KBM-7 (cell line): Measurements from ENCODE around the gene STX18.

Experiments
- DNase-seq: peaks from one replicate; pipeline ENCODE4 v3.0.0-alpha.2; 2015
- in situ Hi-C: fragments of 300-500 bp; cut with MboI; formaldehyde crosslinking; loops from 2 replicates; pipeline ENCODE4 v1.14.3; 2020; ENCODE audit warnings: low sequenced_read_pairs, low pct_unique_long_range_greater_than_20kb, mixed read lengths

Gene STX18

DNA sequence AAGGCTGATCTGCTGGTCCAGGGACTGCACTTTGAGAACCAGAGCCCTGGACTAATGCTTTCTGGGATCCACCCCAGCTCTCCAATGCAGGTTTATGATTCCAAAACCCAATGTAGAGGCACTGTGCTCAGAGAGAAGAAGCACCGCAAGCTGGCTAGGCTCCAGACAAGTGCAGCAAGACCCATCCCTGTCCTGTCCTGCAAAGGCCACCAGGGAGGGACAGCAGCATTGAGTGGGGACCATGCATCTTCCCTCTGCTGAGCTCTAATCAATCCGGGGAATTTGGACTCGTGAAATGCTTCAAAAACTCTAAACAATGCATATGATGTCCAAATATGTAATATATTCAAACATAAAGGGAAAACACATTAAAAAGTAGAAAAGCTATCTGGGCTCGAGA, 165.8 kb downstream of the STX18 start:
- no peak for DNase-seq
- in situ Hi-C loops = no loop called here

DNA sequence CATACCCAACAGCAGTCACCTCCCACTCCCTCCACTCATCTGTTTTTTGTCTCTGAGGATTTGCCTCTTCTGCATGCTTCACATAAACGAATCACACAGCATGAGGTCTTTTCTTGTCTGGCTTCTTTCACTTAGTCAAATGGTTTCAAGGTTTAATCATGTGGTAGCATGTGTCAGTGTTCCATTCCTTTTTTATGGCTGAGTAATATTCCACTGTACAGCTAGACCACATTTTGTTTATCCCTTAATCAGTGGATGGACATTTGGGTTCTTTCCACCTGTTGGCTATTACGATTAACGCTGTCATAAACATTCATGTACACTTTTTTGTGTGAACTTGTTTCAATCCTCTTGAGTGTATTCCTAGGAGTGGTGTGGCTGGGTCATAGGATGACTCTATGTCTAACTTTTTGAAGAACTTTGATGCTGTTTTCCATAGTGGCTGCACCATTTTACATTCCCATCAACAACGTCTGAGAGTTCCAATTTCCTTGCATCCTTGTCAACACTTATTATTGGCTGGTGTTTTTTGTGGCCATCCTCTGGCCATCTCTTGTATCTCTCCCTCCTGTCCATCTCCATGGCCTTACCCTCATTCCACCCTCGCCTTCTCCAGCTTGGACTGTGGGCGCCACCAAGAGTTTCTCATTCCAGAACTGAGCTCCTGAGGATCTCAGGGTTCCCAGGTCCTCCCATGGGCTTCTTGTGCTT, 167.3 kb downstream of the STX18 start:
- DNase-seq = no peak
- in situ Hi-C loops = no loop called here
